OCI-LY7 (cell line): ENCODE results near the gene CMC1. TPM values are rescaled to one million over a fixed set of nuclear protein-coding genes. Genes with fewer than 3 reads are reported as not detected.

Source experiments
- BruUV-seq: library from RNA; stranded (reverse); fragments of 400-500 nt; replicated peaks from 2 replicates; lab custom pipeline; 2021; lab: Mats Ljungman, UMichigan
- CTCF ChIA-PET: fragments of 300-600 bp; sonication (Branson Sonifier 250); formaldehyde crosslinking; loops from one replicate; lab custom pipeline; 2022; ENCODE audit warnings: antibody characterized with exemption; ENCODE audit not compliant: unreplicated experiment; lab: Charles Lee
- POLR2A ChIA-PET: fragments of 300-600 bp; sonication (Branson Sonifier 250); formaldehyde crosslinking; loops from one replicate; lab custom pipeline; 2022; ENCODE audit warnings: antibody characterized with exemption; lab: Charles Lee
- DNase-seq: peaks from one replicate; pipeline ENCODE4 v3.0.0-alpha.2; 2015; ENCODE audit warnings: low spot score
- H2AFZ ChIP-seq: fragments of 200-600 bp; sonication (generic), shearing (Covaris generic); 2 replicates; pipeline ENCODE4 v1.6.1; 2014; ENCODE audit warnings: mild to moderate bottlenecking, antibody characterized with exemption, low read length, moderate library complexity
- H3K27ac ChIP-seq: fragments of 200-600 bp; sonication (generic); 2 replicates; pipeline ENCODE4 v1.5.1; 2014; ENCODE audit warnings: mixed run types, low read depth, mild to moderate bottlenecking, moderate library complexity, low read length, inconsistent platforms; ENCODE audit not compliant: poor library complexity, severe bottlenecking
- H3K36me3 ChIP-seq: fragments of 200-600 bp; sonication (generic); 2 replicates; pipeline ENCODE4 v1.6.1; 2014; ENCODE audit warnings: mild to moderate bottlenecking, antibody characterized with exemption, low read length, moderate library complexity, mixed read lengths; ENCODE audit not compliant: insufficient read depth
- H3K4me1 ChIP-seq: fragments of 200-600 bp; sonication (generic); 2 replicates; pipeline ENCODE4 v1.5.1; 2014; ENCODE audit warnings: mild to moderate bottlenecking, low read length; ENCODE audit not compliant: insufficient read depth, poor library complexity, severe bottlenecking
- H3K4me2 ChIP-seq: fragments of 200-600 bp; sonication (generic); 2 replicates; pipeline ENCODE4 v1.6.1; 2014; ENCODE audit warnings: mild to moderate bottlenecking, low read length
- H3K4me3 ChIP-seq: fragments of 200-600 bp; sonication (generic); 2 replicates; pipeline ENCODE4 v1.5.1; 2014; ENCODE audit warnings: mild to moderate bottlenecking, low read depth, low read length; ENCODE audit not compliant: poor library complexity, severe bottlenecking
- H3K79me2 ChIP-seq: fragments of 200-600 bp; sonication (generic); 2 replicates; pipeline ENCODE4 v1.6.1; 2016; ENCODE audit warnings: low read depth, mild to moderate bottlenecking, low read length, moderate library complexity, mixed read lengths; ENCODE audit not compliant: insufficient read depth
- H3K9me2 ChIP-seq: fragments of 200-600 bp; sonication (generic); 2 replicates; pipeline ENCODE4 v1.6.1; 2016; ENCODE audit warnings: mild to moderate bottlenecking, low read length, mixed read lengths; ENCODE audit not compliant: insufficient read depth
- H3K9me3 ChIP-seq: fragments of 200-600 bp; sonication (generic); 2 replicates; pipeline ENCODE4 v1.6.1; 2014; ENCODE audit warnings: mild to moderate bottlenecking, mixed run types, low read length, mixed read lengths
- H4K20me1 ChIP-seq: fragments of 200-600 bp; sonication (generic); 2 replicates; pipeline ENCODE4 v1.6.1; 2014; ENCODE audit warnings: mild to moderate bottlenecking, antibody characterized with exemption, low read length, moderate library complexity, mixed read lengths; ENCODE audit not compliant: insufficient read depth
- CTCF ChIP-seq: fragments of 200-600 bp; sonication (generic); conservative IDR thresholded peaks from 2 replicates; pipeline ENCODE4 v1.5.1; 2014; ENCODE audit warnings: mild to moderate bottlenecking, antibody characterized with exemption, low read length, moderate library complexity, mixed read lengths
- EZH2phosphoT487 ChIP-seq: fragments of 200-600 bp; sonication (generic); IDR thresholded peaks from 2 replicates; pipeline ENCODE4 v1.6.1; 2018; ENCODE audit warnings: low read depth, borderline replicate concordance, mild to moderate bottlenecking, mixed run types, antibody characterized with exemption, low read length, moderate library complexity, mixed read lengths
- intact Hi-C: fragments of 100-400 bp; cut with micrococcal nuclease; formaldehyde crosslinking; loops from one replicate; pipeline ENCODE4 v1.10.0; 2022; ENCODE audit not compliant: unreplicated experiment
- total RNA-seq, 2 experiments: library from RNA; depleted of rRNA in 1 of 2; stranded (reverse); fragments of >200 nt in 1 of 2; shearing (Covaris generic) in 1 of 2; gene quantifications; 2 replicates each; pipeline ENCODE4 v1.2.3, GENCODE V29; 2014 to 2022

The CMC1 gene
- total RNA-seq, 2 experiments from 2014 or later, result 12.1 to 26.9 TPM

- peaks cover 7% of the 10 kb centered on the region for H3K4me1 ChIP-seq
- no peak for TF ChIP-seq EZH2phosphoT487
- no peak for TF ChIP-seq CTCF
- H3K27ac ChIP-seq, result no peak overlapping the region
- no peak for DNase-seq
- H3K9me2 ChIP-seq, result no peaks in the 10 kb centered on the region
- no peaks in the 10 kb centered on the region for H4K20me1 ChIP-seq
- no peaks in the 10 kb centered on the region for H3K36me3 ChIP-seq
- H3K4me2 ChIP-seq, result no peak overlapping the region
- no peak overlapping the region for H3K4me3 ChIP-seq
- POLR2A ChIA-PET, result interaction anchor here (1.3 kb wide), 1 partner anchor 11 kb away, joined by 5 read pairs; no protein-coding TSS in a partner anchor
- BruUV-seq, result no TSS peak
- no peaks in the 10 kb centered on the region for H3K9me3 ChIP-seq
- no peak overlapping the region for H2AFZ ChIP-seq
- peaks cover 6% of the 10 kb centered on the region; the same call in 1 of the 2 replicates for H3K79me2 ChIP-seq
- intact Hi-C loops, result no loop called here
- CTCF ChIA-PET, result no interaction called here
These were observed 9.6 kb downstream of the CMC1 start for GRCh38 chr3:28250999-28251398.

GRCh38 chr3:28252001-28252431, 10.6 kb downstream of the CMC1 start:
- BruUV-seq, result no TSS peak
- Histone ChIP-seq H3K4me1 (peaks cover 7% of the 10 kb centered on the region), H4K20me1 (no peaks in the 10 kb centered on the region), H3K79me2 (peaks cover 5% of the 10 kb centered on the region; the same call in 1 of the 2 replicates), H3K9me2 (no peaks in the 10 kb centered on the region), H3K4me2 (no peak overlapping the region), H3K9me3 (no peaks in the 10 kb centered on the region), H3K27ac (no peak overlapping the region), H3K36me3 (no peaks in the 10 kb centered on the region), H3K4me3 (no peak overlapping the region), H2AFZ (no peak overlapping the region)
- POLR2A ChIA-PET, result interaction anchor here (1.1 to 1.4 kb wide), 3 partner anchors 10 to 25 kb away, joined by 3 to 7 read pairs (median 4); no protein-coding TSS in a partner anchor
- TF ChIP-seq CTCF (no peak), EZH2phosphoT487 (no peak)
- intact Hi-C loops, result no loop called here
- no peak for DNase-seq
- CTCF ChIA-PET, result interaction anchor here (0.9 kb wide), 1 partner anchor 11 kb away, joined by 3 read pairs; no protein-coding TSS in a partner anchor

- no peak for DNase-seq
- no peaks in the 10 kb centered on the region for H3K9me3 ChIP-seq
- no peak overlapping the region for H3K4me3 ChIP-seq
- H3K4me2 ChIP-seq, result no peak overlapping the region
- POLR2A ChIA-PET, result interaction anchor here (0.6 to 1.6 kb wide), 7 partner anchors 11 to 157 kb away, joined by 3 to 7 read pairs (median 3); no protein-coding TSS in a partner anchor
- no peaks in the 10 kb centered on the region for H4K20me1 ChIP-seq
- no peak overlapping the region for H2AFZ ChIP-seq
- H3K4me1 ChIP-seq, result peaks cover 7% of the 10 kb centered on the region
- no peaks in the 10 kb centered on the region for H3K9me2 ChIP-seq
- TF ChIP-seq EZH2phosphoT487 (no peak), CTCF (no peak)
- no peak overlapping the region for H3K27ac ChIP-seq
- CTCF ChIA-PET, result no interaction called here
- no peaks in the 10 kb centered on the region for H3K36me3 ChIP-seq
- intact Hi-C loops, result no loop called here
- H3K79me2 ChIP-seq, result no peaks in the 10 kb centered on the region
- BruUV-seq, result no TSS peak
These were observed 11.8 kb downstream of the CMC1 start for GRCh38 chr3:28253040-28253715.
